Kidney epithelial cell (primary cell): ENCODE measurements around the gene GPR142. TPM values are rescaled to one million over a fixed set of nuclear protein-coding genes. Genes with fewer than 3 reads are reported as not detected.

ENCODE experiments used
- DNase-seq: peaks from one replicate; pipeline ENCODE4 v3.0.0-alpha.2; 2010; ENCODE audit warnings: low read depth
- H3K27me3 ChIP-seq: 2 replicates; pipeline ENCODE4 v1.6.0; 2011; ENCODE audit warnings: low read length; ENCODE audit not compliant: control insufficient read depth, insufficient read depth
- H3K36me3 ChIP-seq: 2 replicates; pipeline ENCODE4 v1.5.1; 2011; ENCODE audit warnings: low read length; ENCODE audit not compliant: control insufficient read depth, insufficient read depth
- H3K4me3 ChIP-seq: 2 replicates; pipeline ENCODE4 v1.5.1; 2011; ENCODE audit warnings: low read depth, mild to moderate bottlenecking, control low read depth, low read length
- total RNA-seq: library from RNA; depleted of rRNA; stranded (reverse); fragments of >200 nt; gene quantifications from 2 replicates; pipeline ENCODE4 v1.2.3, GENCODE V29; 2015
- TF ChIP-seq, protein P1 (sequence below): IDR thresholded peaks from 2 replicates; pipeline ENCODE4 v1.5.1; 2011; ENCODE audit warnings: mild to moderate bottlenecking, moderate library complexity, low read length, control low read depth, inconsistent platforms; ENCODE audit not compliant: insufficient read depth, poor library complexity, severe bottlenecking

GPR142 gene
- total RNA-seq, 1 donor from 2014 or later: not detected

DNA sequence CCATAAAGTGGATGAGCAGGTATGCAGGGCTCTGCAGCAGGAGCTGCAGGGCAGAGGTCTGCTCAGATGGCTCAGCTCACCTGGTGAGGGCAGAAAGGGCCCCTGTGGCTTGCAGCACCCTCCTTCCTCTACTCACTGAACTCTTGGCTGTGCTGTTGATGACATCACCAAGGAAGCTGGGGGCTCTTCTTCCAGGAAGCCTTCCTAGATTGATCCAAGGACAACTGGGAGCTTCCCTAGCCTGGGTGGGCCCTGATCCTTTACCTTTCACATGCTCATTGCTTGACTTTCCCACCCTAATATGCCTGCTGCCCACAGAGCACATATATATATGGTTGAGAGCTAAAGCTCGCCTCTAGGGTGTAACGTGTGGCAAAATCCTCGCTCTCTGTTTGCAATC, 38.8 kb upstream of the GPR142 start:
- Histone ChIP-seq H3K36me3 (no peaks in the 10 kb centered on the region), H3K27me3 (peaks cover 27% of the 10 kb centered on the region), H3K4me3 (no peak overlapping the region)
- DNase-seq: no peak
- TF ChIP-seq, protein P1, sequence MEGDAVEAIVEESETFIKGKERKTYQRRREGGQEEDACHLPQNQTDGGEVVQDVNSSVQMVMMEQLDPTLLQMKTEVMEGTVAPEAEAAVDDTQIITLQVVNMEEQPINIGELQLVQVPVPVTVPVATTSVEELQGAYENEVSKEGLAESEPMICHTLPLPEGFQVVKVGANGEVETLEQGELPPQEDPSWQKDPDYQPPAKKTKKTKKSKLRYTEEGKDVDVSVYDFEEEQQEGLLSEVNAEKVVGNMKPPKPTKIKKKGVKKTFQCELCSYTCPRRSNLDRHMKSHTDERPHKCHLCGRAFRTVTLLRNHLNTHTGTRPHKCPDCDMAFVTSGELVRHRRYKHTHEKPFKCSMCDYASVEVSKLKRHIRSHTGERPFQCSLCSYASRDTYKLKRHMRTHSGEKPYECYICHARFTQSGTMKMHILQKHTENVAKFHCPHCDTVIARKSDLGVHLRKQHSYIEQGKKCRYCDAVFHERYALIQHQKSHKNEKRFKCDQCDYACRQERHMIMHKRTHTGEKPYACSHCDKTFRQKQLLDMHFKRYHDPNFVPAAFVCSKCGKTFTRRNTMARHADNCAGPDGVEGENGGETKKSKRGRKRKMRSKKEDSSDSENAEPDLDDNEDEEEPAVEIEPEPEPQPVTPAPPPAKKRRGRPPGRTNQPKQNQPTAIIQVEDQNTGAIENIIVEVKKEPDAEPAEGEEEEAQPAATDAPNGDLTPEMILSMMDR: no peak

- TF ChIP-seq, protein P1: no peak
- Histone ChIP-seq H3K27me3 (peaks cover 27% of the 10 kb centered on the region), H3K4me3 (no peak overlapping the region)
Measured at GRCh38 chr17:74329378-74329777, 37.9 kb upstream of the GPR142 start.

GRCh38 chr17:74330446-74330845, 36.9 kb upstream of the GPR142 start:
- peaks cover 23% of the 10 kb centered on the region for H3K27me3 ChIP-seq
- TF ChIP-seq, protein P1: no peak
- no peak for DNase-seq
- H3K4me3 ChIP-seq: no peak overlapping the region
- H3K36me3 ChIP-seq: no peaks in the 10 kb centered on the region

More at GRCh38 chr17:74329378-74329777, 37.9 kb upstream of the GPR142 start:
- DNase-seq: no peak
- H3K36me3 ChIP-seq: no peaks in the 10 kb centered on the region

DNA sequence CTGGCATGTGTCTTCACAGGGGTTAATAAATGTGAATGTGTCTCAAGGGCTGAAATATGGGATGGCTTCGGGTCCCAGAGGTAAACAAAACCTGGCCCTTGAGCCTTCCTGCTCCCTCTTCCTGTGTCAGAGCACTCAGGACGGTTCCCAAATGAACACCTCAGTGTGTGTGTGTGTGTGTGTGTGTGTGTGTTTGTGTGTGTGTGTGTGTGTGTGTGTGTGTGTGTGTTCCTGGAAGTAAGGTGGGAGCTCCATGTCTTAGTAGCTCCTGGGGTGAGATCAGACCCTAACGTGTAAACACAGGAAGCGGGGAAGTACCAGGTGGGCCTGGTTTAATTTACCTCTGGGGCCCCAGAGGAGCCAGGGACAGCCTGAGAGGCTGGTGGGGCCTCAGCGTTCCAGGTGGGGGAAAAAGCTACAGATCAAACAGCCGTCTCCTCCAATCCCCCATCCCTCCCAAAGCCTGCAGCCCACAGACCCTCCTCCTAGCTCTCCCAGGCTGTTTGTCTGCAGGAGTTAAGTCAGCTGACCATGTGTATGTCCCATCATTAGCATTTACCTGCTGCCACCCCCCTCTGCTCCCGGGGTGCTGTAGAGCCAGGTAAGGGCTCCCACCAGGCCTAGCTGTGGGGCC, 35.2 kb upstream of the GPR142 start:
- peaks cover 7% of the 10 kb centered on the region for H3K27me3 ChIP-seq
- TF ChIP-seq, protein P1: no peak
- no peak overlapping the region for H3K4me3 ChIP-seq
- DNase-seq: no peak
- H3K36me3 ChIP-seq: no peaks in the 10 kb centered on the region

GRCh38 chr17:74332763-74333283, 34.5 kb upstream of the GPR142 start:
- H3K4me3 ChIP-seq: no peak overlapping the region
- TF ChIP-seq, protein P1: no peak

More at GRCh38 chr17:74332763-74333283, 34.5 kb upstream of the GPR142 start:
- Histone ChIP-seq H3K36me3 (no peaks in the 10 kb centered on the region), H3K27me3 (peaks cover 7% of the 10 kb centered on the region)
- DNase-seq: no peak
